K562 (cell line): ENCODE results near the gene KIF9. TPM values are rescaled to one million over a fixed set of nuclear protein-coding genes. Genes with fewer than 3 reads are reported as not detected.

Experiments
- ATAC-seq: fragments of 200-7000 bp; cut with Tn5 transposase; 3 replicates; pipeline ENCODE4 v1.9.1; 2020; ENCODE audit warnings: moderate library complexity
- BruUV-seq: library from RNA; stranded (reverse); fragments of 400-500 nt; replicated peaks from 2 replicates; lab custom pipeline; 2021; lab: Mats Ljungman, UMichigan
- CTCF ChIA-PET: fragments of 300-600 bp; formaldehyde crosslinking; extraction: SDS; loops from one replicate; lab custom pipeline; 2021; ENCODE audit warnings: low intra/inter-chr PET ratio; lab: Yijun Ruan, JAX
- POLR2A ChIA-PET: fragments of 300-600, 350-650 bp; sonication (Branson Sonifier 250); formaldehyde crosslinking; extraction: SDS; loops from one replicate; lab custom pipeline; 2021; ENCODE audit warnings: antibody characterized with exemption, inconsistent platforms; lab: Yijun Ruan, JAX
- DNase-seq, 4 experiments: peaks; one replicate each; pipeline versions ENCODE4 v3.0.0 to v3.0.0-alpha.2; 2011 to 2018; ENCODE audit warnings: low spot score in 3 of 4, mixed read lengths in 3 of 4; ENCODE audit errors: extremely low read depth in 1 of 4
- FAIRE-seq: peaks from 2 replicates; lab custom pipeline; 2011; peaks lifted over from hg19 to GRCh38; lab: Jason Lieb, UNC
- H2AFZ ChIP-seq: 2 replicates; pipeline ENCODE4 v1.6.0; 2011; ENCODE audit warnings: low read depth, low read length, control low read depth, inconsistent platforms
- H3K27ac ChIP-seq: fragments of 200-600 bp; 3 replicates; pipeline ENCODE4 v1.8.0; 2011; ENCODE audit warnings: low read depth, mild to moderate bottlenecking, control low read depth, inconsistent platforms, low read length, moderate library complexity, mixed read lengths; ENCODE audit errors: extremely low read depth
- H3K27me3 ChIP-seq, 2 experiments: fragments of 300-600 bp in 1 of 2; 2 replicates in 1 of 2; 3 replicates in 1 of 2; pipeline versions ENCODE4 v1.6.0 to v1.8.0; 2011; ENCODE audit warnings: inconsistent platforms in 2 of 2, low read length in 2 of 2, mild to moderate bottlenecking in 1 of 2, mixed read lengths in 1 of 2, moderate library complexity in 1 of 2; ENCODE audit not compliant: control insufficient read depth in 2 of 2, insufficient read depth in 2 of 2
- H3K36me3 ChIP-seq: fragments of 300-600 bp; 3 replicates; pipeline ENCODE4 v1.8.0; 2011; ENCODE audit warnings: mild to moderate bottlenecking, low read length, inconsistent platforms; ENCODE audit not compliant: control insufficient read depth, insufficient read depth
- H3K4me1 ChIP-seq, 2 experiments: fragments of 200-600 bp in 1 of 2; replicated peaks in 1 of 2; 2 replicates in 1 of 2; 3 replicates in 1 of 2; pipeline versions ENCODE4 v1.5.1 to v1.8.0; 2011; ENCODE audit warnings: inconsistent platforms in 2 of 2, low read length in 2 of 2, mild to moderate bottlenecking in 1 of 2, mixed read lengths in 1 of 2, moderate library complexity in 1 of 2; ENCODE audit not compliant: control insufficient read depth in 2 of 2, insufficient read depth in 2 of 2
- H3K4me2 ChIP-seq: 2 replicates; pipeline ENCODE4 v1.6.1; 2011; ENCODE audit warnings: low read length, control low read depth, inconsistent platforms, mixed read lengths; ENCODE audit not compliant: insufficient read depth
- H3K4me3 ChIP-seq: fragments of 200-600 bp; sonication (generic), shearing (Covaris generic); 2 replicates; pipeline ENCODE4 v1.5.1; 2016; ENCODE audit warnings: control low read depth, inconsistent platforms
- H3K79me2 ChIP-seq: fragments of 200-600 bp; 3 replicates; pipeline ENCODE4 v1.8.0; 2011; ENCODE audit warnings: low read length, inconsistent platforms; ENCODE audit not compliant: control insufficient read depth, insufficient read depth
- H3K9ac ChIP-seq, 2 experiments: 2 replicates each; pipeline versions ENCODE4 v1.6.0 to v1.6.1; 2011; ENCODE audit warnings: low read depth in 2 of 2, low read length in 2 of 2, control low read depth in 1 of 2, inconsistent platforms in 1 of 2, mild to moderate bottlenecking in 1 of 2, mixed read lengths in 1 of 2; ENCODE audit not compliant: insufficient read depth in 1 of 2
- H3K9me1 ChIP-seq: one replicate; pipeline ENCODE4 v1.6.0; 2011; ENCODE audit warnings: inconsistent platforms, mild to moderate bottlenecking, low read length, moderate library complexity; ENCODE audit not compliant: control insufficient read depth, insufficient read depth
- H3K9me3 ChIP-seq: replicated peaks from 2 replicates; pipeline ENCODE4 v1.5.1; 2011; ENCODE audit warnings: low read depth, low read length, inconsistent platforms; ENCODE audit not compliant: control insufficient read depth, insufficient read depth
- H4K20me1 ChIP-seq: replicated peaks from 2 replicates; pipeline ENCODE4 v1.6.1; 2011; ENCODE audit warnings: low read length, inconsistent platforms, mixed read lengths; ENCODE audit not compliant: control insufficient read depth, insufficient read depth
- ARID2 ChIP-seq: fragments of 450-650 bp; IDR thresholded peaks from 2 replicates; pipeline ENCODE4 v1.6.1; 2017; ENCODE audit warnings: antibody characterized with exemption, mild to moderate bottlenecking
- ATF7 ChIP-seq: fragments of 450-650 bp; IDR thresholded peaks from 2 replicates; pipeline ENCODE4 v1.7.1; 2014; ENCODE audit warnings: mild to moderate bottlenecking, moderate library complexity
- ELF1 ChIP-seq: fragments of 200-800 bp; sonication (Bioruptor generic); IDR thresholded peaks from 2 replicates; pipeline ENCODE4 v1.6.1; 2016; ENCODE audit warnings: missing genetic modification characterization, missing compliant biosample characterization
- L3MBTL2 ChIP-seq: fragments of 450-650 bp; IDR thresholded peaks from 2 replicates; pipeline ENCODE4 v1.6.1; 2016; ENCODE audit warnings: mild to moderate bottlenecking, moderate library complexity
- NCOA1 ChIP-seq: fragments of 450-650 bp; IDR thresholded peaks from 2 replicates; pipeline ENCODE4 v1.6.1; 2016; ENCODE audit warnings: low read depth
- RAD21 ChIP-seq, 2 experiments: fragments of 250-450 bp in 1 of 2; fragments of 450-650 bp in 1 of 2; sonication (Bioruptor Pico) in 1 of 2; formaldehyde crosslinking in 1 of 2; IDR thresholded peaks in 1 of 2; conservative IDR thresholded peaks in 1 of 2; 2 replicates each; pipeline versions ENCODE4 v1.4.0 to v1.8.0; 2020 to 2022; ENCODE audit warnings: mild to moderate bottlenecking in 2 of 2, moderate library complexity in 1 of 2
- SMARCA4 ChIP-seq: fragments of 450-650 bp; IDR thresholded peaks from 2 replicates; pipeline ENCODE4 v1.6.1; 2016
- WGBS: fragments of 100-300 bp; shearing (Covaris generic); methylation state at CpG from one replicate; pipeline ENCODE4 v1.1.6; 2016; ENCODE audit warnings: low coverage, mixed read lengths; ENCODE audit not compliant: insufficient coverage; ENCODE audit errors: missing lambda C conversion rate; 5-methylcytosine and 5-hydroxymethylcytosine counted together
- in situ Hi-C: fragments of 300-500 bp; cut with MboI; formaldehyde crosslinking; loops from 4 replicates; pipeline ENCODE4 v1.15.0; 2018; ENCODE audit warnings: inconsistent platforms, mixed read lengths
- intact Hi-C: fragments of 100-400 bp; cut with micrococcal nuclease; formaldehyde crosslinking; loops from 2 replicates; pipeline ENCODE4 v1.14.2; 2022
- polyA plus RNA-seq, 8 experiments: library from polyadenylated mRNA; depleted of rRNA in 4 of 8; stranded (reverse) in 5 of 8; unstranded in 3 of 8; fragments of >200 nt; fragmentation: Nextera tagmentation in 2 of 8; fragmentation: Illumina TruSeq in 1 of 8; extraction: Ambion mirVana in 2 of 8; extraction: Trizol in 1 of 8; gene quantifications; 2 replicates each; pipeline versions ENCODE4 v1.2.1 to v1.2.3, GENCODE V29; 2011 to 2014; ENCODE audit warnings: inconsistent platforms in 1 of 8, missing spikeins in 1 of 8
- total RNA-seq, 7 experiments: library from RNA; depleted of rRNA in 6 of 7; stranded (reverse); fragments of >200 nt in 6 of 7; fragmentation: Illumina TruSeq in 2 of 7; extraction: Trizol in 2 of 7; gene quantifications; 2 replicates each; pipeline versions ENCODE4 v1.2.1 to v1.2.3, GENCODE V29; 2011 to 2021; ENCODE audit warnings: low replicate concordance in 1 of 7
- TF ChIP-seq, protein P1 (sequence below), 2 experiments: fragments of 450-650 bp; formaldehyde crosslinking in 1 of 2; IDR thresholded peaks; 2 replicates each; pipeline versions ENCODE4 v1.4.0 to v1.6.1; 2014 to 2020; ENCODE audit warnings: mild to moderate bottlenecking in 2 of 2, borderline replicate concordance in 1 of 2, low read depth in 1 of 2

Gene KIF9
- total and polyA plus RNA-seq, 9 of the 15 experiments (the other 6 are each of a cell fraction or from before 2014, with no cell fraction given), result 16.9 to 56.9 (median 25.0) TPM

DNA sequence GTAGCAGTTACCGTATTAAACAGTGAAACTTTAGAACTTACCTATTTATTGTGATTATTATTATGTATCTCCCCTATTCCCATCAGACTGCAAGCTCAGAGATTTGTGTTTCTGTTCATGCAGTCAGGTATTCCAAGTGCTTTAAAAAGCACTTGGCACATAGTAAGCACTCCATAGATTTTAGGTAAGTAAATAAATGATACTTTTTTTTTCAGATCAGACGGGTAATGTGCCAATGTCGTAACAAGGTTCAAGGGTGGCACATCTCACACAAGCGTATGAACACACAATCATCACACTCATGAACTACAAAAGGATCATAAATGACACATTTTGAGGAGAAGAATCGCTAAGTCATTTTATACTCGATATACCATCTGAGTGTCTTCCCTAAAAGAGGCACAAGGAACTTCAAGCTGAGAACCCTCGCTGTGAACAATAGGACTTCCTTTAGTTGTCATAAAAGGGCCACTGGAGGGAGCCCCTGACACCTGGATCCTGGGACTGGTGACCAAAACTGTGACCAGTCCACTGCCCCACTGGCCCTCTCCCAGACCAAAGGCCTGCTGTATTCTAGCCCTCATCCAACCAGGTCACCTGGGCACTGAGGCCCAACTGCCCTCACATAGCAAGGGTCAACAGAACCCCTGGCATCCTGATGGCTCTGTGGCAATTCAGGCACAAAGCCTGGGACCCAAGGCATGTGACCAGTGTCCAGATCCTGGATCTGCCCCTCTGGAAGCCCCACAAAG lies 32.1 kb downstream of the KIF9 start:
- Histone ChIP-seq H3K9me1 (no peaks in the 10 kb centered on the region), H3K36me3 (no peaks in the 10 kb centered on the region), H3K4me3 (no peak overlapping the region), H3K27me3 (no peaks in the 10 kb centered on the region), H2AFZ (peak overlapping the region; percentile 71), H3K9me3 (no peaks in the 10 kb centered on the region), H3K4me1 (peaks cover 4 to 12% of the 10 kb centered on the region in 2 experiments; a peak in 3 of 5 replicates), H3K27ac (no peak overlapping the region; the same call in 2 of the 3 replicates), H4K20me1 (no peaks in the 10 kb centered on the region), H3K79me2 (no peaks in the 10 kb centered on the region), H3K9ac (0 out of 4 replicates have a peak overlapping the region, but pooled peaks of 1 of the 2 experiments have one; percentile 3), H3K4me2 (peak overlapping the region; percentile 13; the same call in 1 of the 2 replicates)
- POLR2A ChIA-PET, result interaction anchor here (0.6 to 1.3 kb wide), 3 partner anchors 39 to 142 kb away, joined by 3 to 4 read pairs (median 3); no protein-coding TSS in a partner anchor
- in situ Hi-C loops, result loop anchor here (5.0 kb wide), 1 partner anchor 72 kb away; no protein-coding TSS in a partner anchor
- DNase-seq (peak; percentile 72 to 86 (median 80)), ATAC-seq (peak; percentile 96), FAIRE-seq (peak; percentile 91)
- intact Hi-C loops, result loop anchor here (1.0 to 2.0 kb wide), 4 partner anchors 30 to 121 kb away; partner anchors contain the start of gene SETD2
- WGBS, result 41% methylated on average over 7 of the region's 7 CpGs
- BruUV-seq, result no TSS peak
- CTCF ChIA-PET, result interaction anchor here (0.6 to 3.5 kb wide), 5 partner anchors 73 to 764 kb away, joined by 3 to 34 read pairs (median 4); no protein-coding TSS in a partner anchor
- TF ChIP-seq SMARCA4 (0 out of 2 replicates have a peak, but pooled peaks have one; percentile 13), NCOA1 (no peak), RAD21 (CRISPR knock-in tag; conservative IDR thresholded peaks at IDR 0.05 in 1 of 2, IDR thresholded peaks at IDR 0.05 in 1 of 2) (peak; percentile 87 to 96), L3MBTL2 (no peak), ELF1 (tag) (peak; percentile 45; the same call in 1 of the 2 replicates), ATF7 (0 out of 2 replicates have a peak, but pooled peaks have one; percentile 49), ARID2 (peak; percentile 76)
- TF ChIP-seq, protein P1, sequence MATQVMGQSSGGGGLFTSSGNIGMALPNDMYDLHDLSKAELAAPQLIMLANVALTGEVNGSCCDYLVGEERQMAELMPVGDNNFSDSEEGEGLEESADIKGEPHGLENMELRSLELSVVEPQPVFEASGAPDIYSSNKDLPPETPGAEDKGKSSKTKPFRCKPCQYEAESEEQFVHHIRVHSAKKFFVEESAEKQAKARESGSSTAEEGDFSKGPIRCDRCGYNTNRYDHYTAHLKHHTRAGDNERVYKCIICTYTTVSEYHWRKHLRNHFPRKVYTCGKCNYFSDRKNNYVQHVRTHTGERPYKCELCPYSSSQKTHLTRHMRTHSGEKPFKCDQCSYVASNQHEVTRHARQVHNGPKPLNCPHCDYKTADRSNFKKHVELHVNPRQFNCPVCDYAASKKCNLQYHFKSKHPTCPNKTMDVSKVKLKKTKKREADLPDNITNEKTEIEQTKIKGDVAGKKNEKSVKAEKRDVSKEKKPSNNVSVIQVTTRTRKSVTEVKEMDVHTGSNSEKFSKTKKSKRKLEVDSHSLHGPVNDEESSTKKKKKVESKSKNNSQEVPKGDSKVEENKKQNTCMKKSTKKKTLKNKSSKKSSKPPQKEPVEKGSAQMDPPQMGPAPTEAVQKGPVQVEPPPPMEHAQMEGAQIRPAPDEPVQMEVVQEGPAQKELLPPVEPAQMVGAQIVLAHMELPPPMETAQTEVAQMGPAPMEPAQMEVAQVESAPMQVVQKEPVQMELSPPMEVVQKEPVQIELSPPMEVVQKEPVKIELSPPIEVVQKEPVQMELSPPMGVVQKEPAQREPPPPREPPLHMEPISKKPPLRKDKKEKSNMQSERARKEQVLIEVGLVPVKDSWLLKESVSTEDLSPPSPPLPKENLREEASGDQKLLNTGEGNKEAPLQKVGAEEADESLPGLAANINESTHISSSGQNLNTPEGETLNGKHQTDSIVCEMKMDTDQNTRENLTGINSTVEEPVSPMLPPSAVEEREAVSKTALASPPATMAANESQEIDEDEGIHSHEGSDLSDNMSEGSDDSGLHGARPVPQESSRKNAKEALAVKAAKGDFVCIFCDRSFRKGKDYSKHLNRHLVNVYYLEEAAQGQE (IDR thresholded peaks at IDR 0.05; ENCODE audit: borderline replicate concordance), result peak; percentile 93
- TF ChIP-seq, protein P1 (CRISPR knock-in tag; IDR thresholded peaks at IDR 0.05; ENCODE audit: low read depth), result no peak
